ENCODE results near the gene FAM184A. TPM values are rescaled to one million over a fixed set of nuclear protein-coding genes. Genes with fewer than 3 reads are reported as not detected.
A peak's percentile ranks its signal among the peaks of the same experiment; 100 is the strongest.

FAM184A gene
- total and polyA plus RNA-seq, 2 of the 13 experiments (the other 11 are each of a cell fraction or from before 2014, with no cell fraction given) = 7.0 to 18.0 TPM

- TF ChIP-seq ZNF354B (CRISPR knock-in tag; IDR thresholded peaks at IDR 0.05) (no peak), ZZZ3 (CRISPR knock-in tag; IDR thresholded peaks at IDR 0.05; ENCODE audit: borderline replicate concordance) (no peak), ZNF772 (CRISPR knock-in tag; IDR thresholded peaks at IDR 0.05) (peak; percentile 45; the same call in 1 of the 2 replicates), STAG1 (CRISPR knock-in tag; IDR thresholded peaks at IDR 0.05) (peak; percentile 39), ARHGAP35 (CRISPR knock-in tag; IDR thresholded peaks at IDR 0.05; ENCODE audit: borderline replicate concordance) (peak; percentile 64), MIXL1 (CRISPR knock-in tag; IDR thresholded peaks at IDR 0.05) (0 out of 2 replicates have a peak, but pooled peaks have one; percentile 13), ZSCAN12 (CRISPR knock-in tag; IDR thresholded peaks at IDR 0.05) (peak; percentile 71; the same call in 1 of the 2 replicates), DMAP1 (CRISPR knock-in tag; IDR thresholded peaks at IDR 0.05) (peak; percentile 38; the same call in 1 of the 2 replicates), ARID3A (IDR thresholded peaks at IDR 0.05; ENCODE audit: low read depth, low read length) (no peak), TFE3 (CRISPR knock-in tag; IDR thresholded peaks at IDR 0.05) (0 out of 2 replicates have a peak, but pooled peaks have one; percentile 54), ZNF256 (CRISPR knock-in tag; conservative IDR thresholded peaks at IDR 0.05) (peak; percentile 20; the same call in 1 of the 2 replicates), ZNF136 (CRISPR knock-in tag; IDR thresholded peaks at IDR 0.05; ENCODE audit: low read depth) (peak; percentile 78; the same call in 1 of the 2 replicates), ZNF282 (IDR thresholded peaks at IDR 0.05; ENCODE audit: partially characterized antibody) (no peak), ZGPAT (CRISPR knock-in tag; IDR thresholded peaks at IDR 0.05) (peak; percentile 85), ZNF251 (CRISPR knock-in tag; IDR thresholded peaks at IDR 0.05) (no peak), SMAD3 (CRISPR knock-in tag; IDR thresholded peaks at IDR 0.05) (peak; percentile 31; the same call in 1 of the 2 replicates), ZNF44 (CRISPR knock-in tag; IDR thresholded peaks at IDR 0.05) (peak; percentile 27; the same call in 1 of the 2 replicates), KMT2A (CRISPR knock-in tag; IDR thresholded peaks at IDR 0.05) (peak; percentile 96), ZUFSP (CRISPR knock-in tag; IDR thresholded peaks at IDR 0.05; ENCODE audit: borderline replicate concordance) (no peak)
- TF ChIP-seq, protein P1, sequence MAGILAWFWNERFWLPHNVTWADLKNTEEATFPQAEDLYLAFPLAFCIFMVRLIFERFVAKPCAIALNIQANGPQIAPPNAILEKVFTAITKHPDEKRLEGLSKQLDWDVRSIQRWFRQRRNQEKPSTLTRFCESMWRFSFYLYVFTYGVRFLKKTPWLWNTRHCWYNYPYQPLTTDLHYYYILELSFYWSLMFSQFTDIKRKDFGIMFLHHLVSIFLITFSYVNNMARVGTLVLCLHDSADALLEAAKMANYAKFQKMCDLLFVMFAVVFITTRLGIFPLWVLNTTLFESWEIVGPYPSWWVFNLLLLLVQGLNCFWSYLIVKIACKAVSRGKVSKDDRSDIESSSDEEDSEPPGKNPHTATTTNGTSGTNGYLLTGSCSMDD (CRISPR knock-in tag; IDR thresholded peaks at IDR 0.05) = peak; percentile 11; the same call in 1 of the 2 replicates
- TF ChIP-seq, protein P2, sequence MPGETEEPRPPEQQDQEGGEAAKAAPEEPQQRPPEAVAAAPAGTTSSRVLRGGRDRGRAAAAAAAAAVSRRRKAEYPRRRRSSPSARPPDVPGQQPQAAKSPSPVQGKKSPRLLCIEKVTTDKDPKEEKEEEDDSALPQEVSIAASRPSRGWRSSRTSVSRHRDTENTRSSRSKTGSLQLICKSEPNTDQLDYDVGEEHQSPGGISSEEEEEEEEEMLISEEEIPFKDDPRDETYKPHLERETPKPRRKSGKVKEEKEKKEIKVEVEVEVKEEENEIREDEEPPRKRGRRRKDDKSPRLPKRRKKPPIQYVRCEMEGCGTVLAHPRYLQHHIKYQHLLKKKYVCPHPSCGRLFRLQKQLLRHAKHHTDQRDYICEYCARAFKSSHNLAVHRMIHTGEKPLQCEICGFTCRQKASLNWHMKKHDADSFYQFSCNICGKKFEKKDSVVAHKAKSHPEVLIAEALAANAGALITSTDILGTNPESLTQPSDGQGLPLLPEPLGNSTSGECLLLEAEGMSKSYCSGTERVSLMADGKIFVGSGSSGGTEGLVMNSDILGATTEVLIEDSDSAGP (CRISPR knock-in tag; IDR thresholded peaks at IDR 0.05; ENCODE audit: borderline replicate concordance) = peak; percentile 65
These were observed 655 bp downstream of the FAM184A start (continued) for GRCh38 chr6:119077643-119078375.
